SK-N-SH (cell line): ENCODE results near the gene ACTL8.

Experiments
- CHD2 ChIP-seq: fragments of 150-350 bp; IDR thresholded peaks from 2 replicates; pipeline ENCODE4 v1.6.1; 2018; ENCODE audit warnings: low read length; ENCODE audit not compliant: partially characterized antibody
- EZH2phosphoT487 ChIP-seq: fragments of 200-600 bp; sonication (generic); IDR thresholded peaks from 2 replicates; pipeline ENCODE4 v1.6.1; 2017; ENCODE audit warnings: low read depth, mixed run types, mild to moderate bottlenecking, antibody characterized with exemption, moderate library complexity, borderline replicate concordance
- RAD21 ChIP-seq: IDR thresholded peaks from 2 replicates; pipeline ENCODE4 v1.6.1; 2012; ENCODE audit warnings: mild to moderate bottlenecking, low read length
- RFX5 ChIP-seq: IDR thresholded peaks from 2 replicates; pipeline ENCODE4 v1.6.1; 2012; ENCODE audit warnings: mild to moderate bottlenecking, improper control_type of control experiment, low read length
- SIN3A ChIP-seq: IDR thresholded peaks from 2 replicates; pipeline ENCODE4 v1.6.1; 2012; ENCODE audit warnings: low read depth, mild to moderate bottlenecking, low read length, moderate library complexity, borderline replicate concordance
- SMC3 ChIP-seq: IDR thresholded peaks from 2 replicates; pipeline ENCODE4 v1.6.1; 2012; ENCODE audit warnings: low read depth, low read length, improper control_type of control experiment
- TEAD4 ChIP-seq: IDR thresholded peaks from 2 replicates; pipeline ENCODE4 v1.4.0; 2012; ENCODE audit warnings: mild to moderate bottlenecking, borderline replicate concordance; ENCODE audit not compliant: insufficient read depth
- USF2 ChIP-seq: fragments of 150-350 bp; IDR thresholded peaks from 2 replicates; pipeline ENCODE4 v1.6.1; 2017; ENCODE audit warnings: antibody characterized with exemption, low read length, low read depth, borderline replicate concordance
- TF ChIP-seq, protein P1 (sequence below): fragments of 200-600 bp; sonication (generic); IDR thresholded peaks from 2 replicates; pipeline ENCODE4 v1.6.1; 2017; ENCODE audit warnings: antibody characterized with exemption, mild to moderate bottlenecking, moderate library complexity
- TF ChIP-seq, protein P2 (sequence below): IDR thresholded peaks from 2 replicates; pipeline ENCODE4 v1.6.1; 2012; ENCODE audit warnings: mild to moderate bottlenecking, low read depth, low read length, moderate library complexity

DNA sequence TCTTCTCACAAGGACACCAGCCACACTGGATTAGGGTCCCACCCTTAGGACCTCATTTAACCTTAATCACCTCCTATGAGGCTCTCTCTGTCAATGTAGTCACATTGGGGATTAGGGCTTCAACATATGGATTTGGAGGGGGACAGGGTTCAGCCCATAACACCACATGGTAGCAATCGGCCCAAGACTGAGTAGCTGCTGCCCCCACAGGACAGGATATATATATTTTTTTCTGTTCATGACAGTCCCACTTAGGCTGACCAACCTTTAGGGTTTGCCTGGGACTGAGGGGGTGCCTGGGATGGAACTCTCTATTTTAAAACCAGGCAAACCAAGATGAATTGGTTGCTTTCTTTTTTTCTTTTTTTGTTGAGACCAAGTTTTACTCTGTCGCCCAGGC, 8.2 kb upstream of the ACTL8 start:
- TF ChIP-seq RFX5, result no peak
- TF ChIP-seq RAD21, result no peak
- TF ChIP-seq, protein P1, sequence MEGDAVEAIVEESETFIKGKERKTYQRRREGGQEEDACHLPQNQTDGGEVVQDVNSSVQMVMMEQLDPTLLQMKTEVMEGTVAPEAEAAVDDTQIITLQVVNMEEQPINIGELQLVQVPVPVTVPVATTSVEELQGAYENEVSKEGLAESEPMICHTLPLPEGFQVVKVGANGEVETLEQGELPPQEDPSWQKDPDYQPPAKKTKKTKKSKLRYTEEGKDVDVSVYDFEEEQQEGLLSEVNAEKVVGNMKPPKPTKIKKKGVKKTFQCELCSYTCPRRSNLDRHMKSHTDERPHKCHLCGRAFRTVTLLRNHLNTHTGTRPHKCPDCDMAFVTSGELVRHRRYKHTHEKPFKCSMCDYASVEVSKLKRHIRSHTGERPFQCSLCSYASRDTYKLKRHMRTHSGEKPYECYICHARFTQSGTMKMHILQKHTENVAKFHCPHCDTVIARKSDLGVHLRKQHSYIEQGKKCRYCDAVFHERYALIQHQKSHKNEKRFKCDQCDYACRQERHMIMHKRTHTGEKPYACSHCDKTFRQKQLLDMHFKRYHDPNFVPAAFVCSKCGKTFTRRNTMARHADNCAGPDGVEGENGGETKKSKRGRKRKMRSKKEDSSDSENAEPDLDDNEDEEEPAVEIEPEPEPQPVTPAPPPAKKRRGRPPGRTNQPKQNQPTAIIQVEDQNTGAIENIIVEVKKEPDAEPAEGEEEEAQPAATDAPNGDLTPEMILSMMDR, result no peak
- no peak for TF ChIP-seq USF2
- TF ChIP-seq SMC3, result no peak
- no peak for TF ChIP-seq EZH2phosphoT487
- no peak for TF ChIP-seq SIN3A
- TF ChIP-seq, protein P2, sequence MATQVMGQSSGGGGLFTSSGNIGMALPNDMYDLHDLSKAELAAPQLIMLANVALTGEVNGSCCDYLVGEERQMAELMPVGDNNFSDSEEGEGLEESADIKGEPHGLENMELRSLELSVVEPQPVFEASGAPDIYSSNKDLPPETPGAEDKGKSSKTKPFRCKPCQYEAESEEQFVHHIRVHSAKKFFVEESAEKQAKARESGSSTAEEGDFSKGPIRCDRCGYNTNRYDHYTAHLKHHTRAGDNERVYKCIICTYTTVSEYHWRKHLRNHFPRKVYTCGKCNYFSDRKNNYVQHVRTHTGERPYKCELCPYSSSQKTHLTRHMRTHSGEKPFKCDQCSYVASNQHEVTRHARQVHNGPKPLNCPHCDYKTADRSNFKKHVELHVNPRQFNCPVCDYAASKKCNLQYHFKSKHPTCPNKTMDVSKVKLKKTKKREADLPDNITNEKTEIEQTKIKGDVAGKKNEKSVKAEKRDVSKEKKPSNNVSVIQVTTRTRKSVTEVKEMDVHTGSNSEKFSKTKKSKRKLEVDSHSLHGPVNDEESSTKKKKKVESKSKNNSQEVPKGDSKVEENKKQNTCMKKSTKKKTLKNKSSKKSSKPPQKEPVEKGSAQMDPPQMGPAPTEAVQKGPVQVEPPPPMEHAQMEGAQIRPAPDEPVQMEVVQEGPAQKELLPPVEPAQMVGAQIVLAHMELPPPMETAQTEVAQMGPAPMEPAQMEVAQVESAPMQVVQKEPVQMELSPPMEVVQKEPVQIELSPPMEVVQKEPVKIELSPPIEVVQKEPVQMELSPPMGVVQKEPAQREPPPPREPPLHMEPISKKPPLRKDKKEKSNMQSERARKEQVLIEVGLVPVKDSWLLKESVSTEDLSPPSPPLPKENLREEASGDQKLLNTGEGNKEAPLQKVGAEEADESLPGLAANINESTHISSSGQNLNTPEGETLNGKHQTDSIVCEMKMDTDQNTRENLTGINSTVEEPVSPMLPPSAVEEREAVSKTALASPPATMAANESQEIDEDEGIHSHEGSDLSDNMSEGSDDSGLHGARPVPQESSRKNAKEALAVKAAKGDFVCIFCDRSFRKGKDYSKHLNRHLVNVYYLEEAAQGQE, result no peak
- no peak for TF ChIP-seq TEAD4
- TF ChIP-seq CHD2, result no peak
